ENCODE results near the gene SLC38A5. TPM values are rescaled to one million over a fixed set of nuclear protein-coding genes. Genes with fewer than 3 reads are reported as not detected.

SLC38A5 gene
- polyA plus RNA-seq, 1 experiment, result 5.3 TPM

GRCh38 chrX:48504261-48504660 lies 34.2 kb upstream of the SLC38A5 start:
- H3K4me3 ChIP-seq (ENCODE audit: low read depth, low read length), result no peak overlapping the region
- POLR2A ChIA-PET, result interaction anchor here (0.7 kb wide), 1 partner anchor 421 kb away, joined by 6 read pairs; no protein-coding TSS in a partner anchor
- CTCF ChIA-PET, result no interaction called here

GRCh38 chrX:48498374-48498809 lies 28.3 kb upstream of the SLC38A5 start:
- POLR2A ChIA-PET, result no interaction called here
- DNase-seq (ENCODE audit: low read depth), result no peak
- CTCF ChIA-PET, result no interaction called here
- H3K27me3 ChIP-seq (ENCODE audit: control insufficient read depth, insufficient read depth, low read length), result no peaks in the 10 kb centered on the region
- H3K36me3 ChIP-seq (ENCODE audit: control insufficient read depth, insufficient read depth, low read length), result no peaks in the 10 kb centered on the region
- H3K4me3 ChIP-seq (ENCODE audit: low read depth, low read length), result no peak overlapping the region
- TF ChIP-seq, protein P1, sequence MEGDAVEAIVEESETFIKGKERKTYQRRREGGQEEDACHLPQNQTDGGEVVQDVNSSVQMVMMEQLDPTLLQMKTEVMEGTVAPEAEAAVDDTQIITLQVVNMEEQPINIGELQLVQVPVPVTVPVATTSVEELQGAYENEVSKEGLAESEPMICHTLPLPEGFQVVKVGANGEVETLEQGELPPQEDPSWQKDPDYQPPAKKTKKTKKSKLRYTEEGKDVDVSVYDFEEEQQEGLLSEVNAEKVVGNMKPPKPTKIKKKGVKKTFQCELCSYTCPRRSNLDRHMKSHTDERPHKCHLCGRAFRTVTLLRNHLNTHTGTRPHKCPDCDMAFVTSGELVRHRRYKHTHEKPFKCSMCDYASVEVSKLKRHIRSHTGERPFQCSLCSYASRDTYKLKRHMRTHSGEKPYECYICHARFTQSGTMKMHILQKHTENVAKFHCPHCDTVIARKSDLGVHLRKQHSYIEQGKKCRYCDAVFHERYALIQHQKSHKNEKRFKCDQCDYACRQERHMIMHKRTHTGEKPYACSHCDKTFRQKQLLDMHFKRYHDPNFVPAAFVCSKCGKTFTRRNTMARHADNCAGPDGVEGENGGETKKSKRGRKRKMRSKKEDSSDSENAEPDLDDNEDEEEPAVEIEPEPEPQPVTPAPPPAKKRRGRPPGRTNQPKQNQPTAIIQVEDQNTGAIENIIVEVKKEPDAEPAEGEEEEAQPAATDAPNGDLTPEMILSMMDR (IDR thresholded peaks at IDR 0.05; ENCODE audit: insufficient read depth, low read depth, low read length), result no peak

More at GRCh38 chrX:48504261-48504660, 34.2 kb upstream of the SLC38A5 start:
- TF ChIP-seq, protein P1 (IDR thresholded peaks at IDR 0.05; ENCODE audit: insufficient read depth, low read depth, low read length), result no peak
- no peak for DNase-seq (ENCODE audit: low read depth)
- no peaks in the 10 kb centered on the region for H3K27me3 ChIP-seq (ENCODE audit: control insufficient read depth, insufficient read depth, low read length)
- H3K36me3 ChIP-seq (ENCODE audit: control insufficient read depth, insufficient read depth, low read length), result no peaks in the 10 kb centered on the region

GRCh38 chrX:48497871-48498270 lies 27.8 kb upstream of the SLC38A5 start:
- H3K4me3 ChIP-seq (ENCODE audit: low read depth, low read length), result no peak overlapping the region
- H3K27me3 ChIP-seq (ENCODE audit: control insufficient read depth, insufficient read depth, low read length), result no peaks in the 10 kb centered on the region
- TF ChIP-seq, protein P1 (IDR thresholded peaks at IDR 0.05; ENCODE audit: insufficient read depth, low read depth, low read length), result no peak
- DNase-seq (ENCODE audit: low read depth), result no peak
- ChIA-PET POLR2A (no interaction called here), CTCF (no interaction called here)
- H3K36me3 ChIP-seq (ENCODE audit: control insufficient read depth, insufficient read depth, low read length), result no peaks in the 10 kb centered on the region

DNA sequence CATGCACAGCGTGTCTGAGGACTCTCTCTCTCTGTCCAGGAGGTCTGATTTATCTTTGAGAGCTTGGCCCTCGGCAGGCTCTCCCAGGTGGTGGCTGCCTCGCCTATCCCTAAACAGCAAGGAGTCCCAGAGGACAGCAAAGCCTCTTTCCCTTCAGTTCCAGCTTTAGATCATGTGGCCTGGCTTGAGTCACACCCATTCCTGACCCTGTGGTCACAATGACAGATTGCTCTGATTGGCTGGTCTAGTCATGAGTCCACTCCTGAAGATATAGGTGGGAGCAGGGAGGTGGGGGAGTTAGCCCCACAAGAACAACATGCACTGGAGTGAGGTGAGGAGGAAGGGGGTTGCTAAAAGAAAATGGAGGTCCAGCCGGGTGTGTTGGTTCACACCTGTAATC lies 26.6 kb upstream of the SLC38A5 start:
- POLR2A ChIA-PET, result no interaction called here

GRCh38 chrX:48493890-48494364 lies 23.9 kb upstream of the SLC38A5 start:
- ChIA-PET POLR2A (no interaction called here), CTCF (interaction anchor here (0.8 to 3.2 kb wide), 7 partner anchors 8 to 467 kb away, joined by 3 to 25 read pairs (median 4); no protein-coding TSS in a partner anchor)
- TF ChIP-seq, protein P1 (IDR thresholded peaks at IDR 0.05; ENCODE audit: insufficient read depth, low read depth, low read length), result peak; percentile 21; the same call in 1 of the 2 replicates
- no peaks in the 10 kb centered on the region for H3K36me3 ChIP-seq (ENCODE audit: control insufficient read depth, insufficient read depth, low read length)
- H3K27me3 ChIP-seq (ENCODE audit: control insufficient read depth, insufficient read depth, low read length), result no peaks in the 10 kb centered on the region
- H3K4me3 ChIP-seq (ENCODE audit: low read depth, low read length), result no peak overlapping the region
- DNase-seq (ENCODE audit: low read depth), result no peak

More for the DNA sequence above, 26.6 kb upstream of the SLC38A5 start:
- H3K4me3 ChIP-seq (ENCODE audit: low read depth, low read length), result no peak overlapping the region
- no peak for DNase-seq (ENCODE audit: low read depth)
- no peaks in the 10 kb centered on the region for H3K27me3 ChIP-seq (ENCODE audit: control insufficient read depth, insufficient read depth, low read length)
- H3K36me3 ChIP-seq (ENCODE audit: control insufficient read depth, insufficient read depth, low read length), result no peaks in the 10 kb centered on the region
- TF ChIP-seq, protein P1 (IDR thresholded peaks at IDR 0.05; ENCODE audit: insufficient read depth, low read depth, low read length), result no peak
- CTCF ChIA-PET, result no interaction called here
